GM19238 (cell line): ENCODE results near the gene JMJD7.

Source experiments
- DNase-seq: peaks from one replicate; pipeline ENCODE4 v3.0.0; 2011; ENCODE audit warnings: low spot score; ENCODE audit not compliant: insufficient read length

The JMJD7 gene

DNA sequence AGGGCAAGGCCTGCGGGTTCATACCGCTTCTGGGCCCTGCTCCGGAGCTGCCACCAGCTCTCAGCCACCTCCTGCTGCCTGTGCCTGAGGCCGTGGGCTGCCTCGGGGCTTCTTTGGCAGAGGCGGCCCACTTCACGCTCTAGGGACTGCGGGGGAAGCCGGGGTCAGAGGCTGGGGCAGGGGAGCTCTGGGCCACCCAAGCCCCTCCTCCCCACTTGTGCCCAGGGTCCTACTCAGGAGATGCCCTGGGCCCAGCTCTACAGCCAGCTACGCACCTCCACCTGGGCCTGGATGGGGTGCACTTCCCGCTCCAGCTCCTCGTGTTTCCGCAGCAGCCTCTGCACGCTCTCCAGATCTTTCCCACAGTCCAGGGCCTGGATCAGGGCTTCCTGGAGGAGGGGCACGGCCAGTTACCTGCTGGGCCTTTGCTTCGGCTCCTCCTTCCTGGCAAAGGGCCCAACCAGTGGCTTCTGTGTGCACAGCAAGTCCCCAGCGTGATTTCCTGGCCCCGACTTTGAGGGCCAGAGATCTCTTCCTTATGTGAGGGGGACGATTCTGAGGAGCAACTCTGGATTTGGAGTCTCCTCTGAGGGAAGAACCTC, 34.7 kb downstream of the JMJD7 start:
- DNase-seq, result no peak

DNA sequence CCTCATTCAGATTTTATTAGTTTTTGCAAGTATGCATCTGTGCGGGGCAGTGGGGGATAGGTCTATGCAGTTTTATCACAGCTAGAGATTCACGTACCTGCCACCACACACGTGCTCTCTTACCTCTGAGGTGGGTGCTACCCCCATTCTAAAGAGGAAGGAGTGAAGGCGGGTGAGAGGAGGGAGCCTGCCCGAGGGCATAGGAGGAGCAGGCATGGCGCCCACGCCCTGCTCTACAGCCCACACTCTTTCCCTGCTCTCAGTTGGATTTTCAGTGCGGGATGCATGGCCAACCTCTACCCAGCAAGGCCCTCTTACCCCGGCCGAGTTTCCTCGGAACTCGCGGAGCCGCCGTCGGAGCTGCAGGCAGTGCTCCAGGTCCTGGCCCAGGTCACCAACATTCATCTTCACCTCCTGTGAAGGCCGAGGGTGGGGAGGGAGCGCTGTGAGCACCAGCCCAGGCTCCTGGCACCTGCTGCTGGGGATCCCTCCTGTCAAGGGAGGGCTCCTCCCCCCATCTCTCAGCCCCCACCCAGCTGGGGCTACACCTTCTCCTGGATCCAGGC, 37.7 kb downstream of the JMJD7 start:
- no peak for DNase-seq

DNA sequence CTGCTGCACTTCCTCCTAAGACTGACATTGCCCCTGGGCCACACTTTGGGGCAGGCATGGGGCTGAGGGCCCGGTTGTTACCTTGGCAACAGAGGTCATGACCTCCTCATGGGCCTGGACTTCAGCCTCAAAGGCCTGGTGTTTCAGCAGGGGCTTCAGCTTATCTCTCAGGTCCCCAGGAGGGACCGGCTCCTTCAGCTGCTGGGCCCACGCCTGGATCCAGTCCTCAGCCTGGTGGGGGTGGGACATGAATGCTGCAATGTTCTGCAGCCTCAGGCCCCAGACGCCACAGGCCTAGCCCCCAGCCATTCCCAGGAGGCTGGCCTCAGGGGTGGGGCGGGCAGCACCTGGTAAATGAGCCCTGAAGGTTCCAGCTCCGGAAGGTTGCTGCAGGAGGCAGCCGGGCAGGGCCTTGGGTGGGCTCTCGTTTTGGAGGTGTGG, 38.4 kb downstream of the JMJD7 start:
- no peak for DNase-seq

DNA sequence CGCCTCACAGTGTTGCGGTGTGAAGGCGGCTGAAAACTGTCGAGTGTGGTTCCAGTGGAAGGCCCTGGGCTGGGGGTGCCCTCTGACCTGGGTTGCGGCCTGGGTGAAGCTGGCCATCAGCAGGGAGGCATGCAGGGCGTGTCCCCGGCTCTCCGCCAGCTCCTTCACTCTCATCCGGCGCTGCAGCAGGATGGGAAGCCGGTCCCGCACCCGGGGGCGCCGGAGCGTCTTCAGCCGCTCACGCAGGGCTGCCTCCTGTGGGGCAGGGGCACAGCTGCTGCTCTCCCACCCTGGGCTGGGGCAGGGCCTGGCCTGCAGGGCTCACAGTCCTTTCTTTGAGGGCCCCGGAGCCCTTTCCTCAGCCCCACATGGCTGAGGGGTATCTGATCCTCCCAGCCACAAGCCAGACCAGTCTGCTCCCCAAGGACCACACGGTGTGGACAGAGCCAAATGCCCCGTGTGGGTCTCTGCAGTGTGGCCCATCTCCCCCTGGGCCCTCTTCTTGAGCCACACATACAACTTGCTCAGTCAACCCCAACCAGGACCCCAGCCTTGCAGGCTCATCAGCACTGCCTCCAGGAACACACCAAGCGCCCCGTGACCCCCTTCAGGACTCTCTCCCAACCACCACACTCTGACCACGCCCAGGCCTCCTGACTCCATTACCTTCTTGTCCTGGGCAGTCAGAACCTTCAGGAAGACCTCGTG, 39.1 kb downstream of the JMJD7 start:
- DNase-seq, result no peak

DNA sequence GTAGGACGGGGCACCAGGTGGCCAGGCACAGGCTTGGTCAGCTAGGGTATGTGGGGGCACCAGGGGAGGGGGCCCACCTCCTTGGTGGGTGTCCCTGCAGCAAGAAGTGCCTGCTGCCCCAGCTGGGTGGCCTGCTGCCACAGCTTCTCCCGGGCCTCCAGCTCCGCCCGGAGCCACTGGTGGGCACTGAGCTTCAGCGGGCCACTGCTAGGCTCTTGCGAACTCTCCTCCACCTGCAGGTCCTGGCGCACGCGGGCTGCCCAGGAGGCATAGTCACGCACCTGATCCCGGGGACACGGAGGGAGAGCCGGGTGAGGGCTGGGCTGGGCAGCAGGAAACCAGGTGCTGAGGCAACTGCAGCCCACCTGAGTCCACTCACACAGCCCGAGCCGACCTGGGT, 40.4 kb downstream of the JMJD7 start:
- no peak for DNase-seq

DNA sequence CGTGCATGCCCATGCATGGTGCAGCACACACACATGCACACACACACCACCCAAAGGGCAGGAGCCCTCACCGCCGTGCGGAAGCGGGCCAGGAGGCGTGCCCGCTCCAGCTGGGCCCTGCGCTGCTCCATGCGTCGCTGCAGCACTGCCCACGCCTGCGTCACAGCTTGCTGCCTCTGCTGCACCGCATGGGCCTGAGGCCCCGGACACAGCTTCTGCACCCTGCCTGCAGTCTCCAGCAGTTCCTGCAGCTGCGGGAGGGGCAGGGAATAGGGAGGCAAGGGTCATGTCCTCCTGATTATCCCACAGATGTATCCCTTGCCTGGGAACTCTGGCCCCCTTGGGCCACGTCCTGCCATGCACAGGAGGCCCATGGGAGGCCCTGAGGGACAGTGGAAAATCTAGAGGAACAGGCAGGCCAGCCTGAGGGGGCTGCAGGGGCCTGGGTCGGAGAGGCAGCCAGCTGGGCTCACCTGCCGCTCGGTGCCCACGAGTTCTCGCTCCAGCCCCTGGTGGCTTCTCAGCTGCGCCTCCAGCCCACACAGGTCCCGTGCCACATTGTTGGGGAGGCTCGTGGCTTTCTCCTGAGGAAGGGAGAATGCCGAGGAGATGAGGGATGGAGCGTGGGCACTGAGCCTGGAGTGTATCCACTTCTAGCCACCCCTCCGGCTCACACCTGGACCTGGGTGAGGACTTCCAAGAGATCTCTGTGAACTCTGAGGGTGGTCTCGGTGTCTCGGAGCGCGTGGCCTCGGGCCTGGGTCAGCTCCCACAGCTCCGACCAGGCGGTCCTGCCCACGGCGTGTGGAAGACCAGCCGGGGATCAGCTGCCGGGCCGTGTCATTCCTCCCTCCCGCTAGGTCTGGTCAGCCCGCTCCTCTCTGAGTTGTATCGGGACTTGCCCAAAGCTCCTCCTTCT, 42.1 kb downstream of the JMJD7 start:
- DNase-seq, result no peak

DNA sequence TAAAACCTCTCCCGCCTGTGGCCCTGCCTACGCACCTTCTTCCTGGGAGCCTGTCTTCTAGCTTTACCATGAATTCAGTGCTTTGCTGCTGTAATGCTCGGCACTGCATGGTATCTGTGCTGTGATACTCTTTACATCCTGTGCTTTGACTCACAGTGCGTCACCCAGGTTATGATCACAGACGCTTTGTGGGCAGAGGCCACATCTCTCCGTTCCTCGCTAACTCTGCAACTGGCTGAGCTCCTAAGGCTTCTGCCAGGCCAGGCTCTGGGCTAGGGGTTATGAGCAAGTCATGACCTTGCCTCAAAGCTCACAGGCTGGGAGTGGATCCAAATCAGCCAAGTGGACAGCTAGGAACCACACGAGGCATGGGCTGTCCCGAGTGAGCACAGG, 42.8 kb downstream of the JMJD7 start:
- DNase-seq, result no peak

DNA sequence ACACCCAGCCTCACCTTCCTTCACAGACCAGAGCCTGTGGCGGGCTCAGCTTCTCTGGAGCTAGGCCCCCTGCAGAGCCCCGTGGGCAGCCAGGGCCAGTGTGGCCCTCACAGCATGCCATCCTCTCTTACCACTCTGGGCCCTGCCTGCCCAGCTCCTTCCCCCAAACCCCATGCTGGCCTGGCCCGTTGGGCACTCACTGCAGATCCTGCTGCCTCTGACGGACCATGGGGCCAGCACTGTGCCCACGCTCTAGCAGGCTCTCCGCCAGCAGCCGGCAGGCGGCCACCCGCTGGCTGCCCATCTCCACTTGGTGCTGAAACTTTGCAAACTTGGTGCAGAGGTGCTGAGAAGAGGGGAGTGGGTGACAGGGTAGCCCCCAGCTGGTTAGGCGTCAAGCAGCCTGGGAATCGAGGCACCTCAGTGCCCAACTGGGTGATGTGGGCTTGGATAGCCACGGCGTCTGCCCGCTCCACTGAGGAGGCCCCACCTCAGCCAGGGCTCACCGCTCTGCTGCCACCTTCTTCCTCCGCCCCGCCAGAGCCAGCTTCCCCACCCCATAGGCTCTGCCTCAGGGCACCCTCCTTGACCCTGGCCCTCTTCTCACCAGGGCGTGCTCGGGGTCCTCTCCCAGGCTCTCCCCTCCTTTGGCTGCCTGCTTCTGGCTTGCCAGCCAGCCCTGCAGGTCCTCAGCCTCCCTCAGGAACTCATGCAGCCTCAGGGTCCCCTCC, 43.4 kb downstream of the JMJD7 start:
- no peak for DNase-seq

DNA sequence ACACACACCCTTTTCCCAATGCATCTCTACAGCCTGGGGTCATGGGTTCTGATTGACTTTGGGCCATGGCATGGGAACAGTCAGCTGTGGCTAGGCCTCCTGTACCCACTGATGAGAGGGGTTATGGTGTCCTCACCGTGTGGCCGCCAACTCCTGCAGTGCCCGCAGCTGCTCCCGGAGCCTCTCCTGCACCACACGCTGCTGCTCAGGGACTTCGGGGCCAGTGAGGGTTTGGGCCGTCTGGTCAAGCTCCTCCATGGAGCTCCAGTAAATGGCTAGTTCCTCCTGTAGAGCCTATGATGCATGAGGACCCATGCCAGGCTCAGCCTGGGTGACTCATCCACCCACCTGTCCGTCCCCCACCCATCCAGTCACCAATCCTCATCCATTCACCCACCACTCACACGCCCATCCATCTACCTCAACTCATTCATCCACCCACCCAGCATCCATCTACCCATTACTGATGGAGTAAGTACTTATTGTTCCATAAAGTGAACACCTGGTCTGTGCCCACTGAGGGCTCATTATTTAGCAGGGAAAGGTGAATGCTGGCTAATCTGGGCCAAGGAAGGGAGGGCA, 44.4 kb downstream of the JMJD7 start:
- DNase-seq, result no peak

DNA sequence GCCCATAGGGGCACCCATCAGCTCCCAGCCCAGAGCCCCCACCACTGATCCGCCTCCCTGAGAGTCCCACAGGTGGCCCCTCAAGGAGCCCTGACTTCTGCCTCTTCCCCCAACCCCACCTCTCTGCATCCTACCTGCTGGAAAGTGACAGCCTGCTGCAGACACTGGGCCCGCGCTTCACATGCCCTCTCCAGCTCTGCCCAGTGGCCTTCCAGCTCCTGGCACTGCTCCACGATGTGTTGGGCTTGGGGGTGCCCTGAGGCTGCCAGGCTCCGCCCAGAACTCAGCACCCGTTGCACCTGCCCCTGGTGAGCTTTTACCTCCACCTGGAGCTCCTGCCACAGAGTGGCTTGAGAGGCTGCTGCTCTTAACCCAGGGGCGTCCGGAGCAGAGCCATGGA, 45.8 kb downstream of the JMJD7 start:
- DNase-seq, result no peak

DNA sequence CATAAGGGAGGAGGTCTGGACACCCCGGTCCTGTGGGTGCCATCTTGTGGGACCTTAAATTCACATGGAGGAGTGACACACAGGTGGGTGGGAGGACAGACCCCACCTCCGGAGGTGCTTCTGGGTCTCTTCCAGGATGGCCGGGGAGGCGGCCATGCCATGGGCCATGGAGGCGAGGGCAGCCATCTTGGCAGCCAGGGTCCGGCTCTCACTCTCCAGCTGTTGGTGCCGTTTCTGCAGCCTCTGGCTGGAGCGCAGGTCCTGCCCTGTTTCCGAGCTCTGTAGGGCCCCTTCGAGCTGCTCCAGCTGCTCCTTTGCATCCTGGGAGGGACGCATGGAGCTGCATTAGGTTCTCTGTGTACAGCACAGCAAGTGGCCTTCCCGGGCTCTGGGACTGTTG, 46.8 kb downstream of the JMJD7 start:
- DNase-seq, result no peak

DNA sequence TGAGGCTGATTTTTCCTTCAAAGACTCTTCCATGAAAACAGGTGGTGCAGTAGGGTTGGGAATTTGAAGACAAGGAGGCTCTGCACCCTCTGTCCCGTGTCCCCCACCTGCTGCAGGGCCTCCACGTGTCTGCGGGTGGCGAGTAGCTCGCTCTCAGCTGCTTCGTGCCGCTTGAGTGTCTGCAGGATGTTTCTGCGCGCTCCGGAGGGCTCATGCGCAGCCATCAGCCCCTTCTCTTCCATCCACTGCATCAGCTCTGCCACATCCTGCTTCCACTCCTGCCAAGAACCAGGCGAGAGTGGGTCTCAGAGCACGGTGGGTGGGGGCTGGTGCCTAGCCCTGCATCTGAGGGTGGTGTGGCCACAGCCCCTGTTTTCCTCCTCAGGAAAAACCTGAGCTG, 48.1 kb downstream of the JMJD7 start:
- no peak for DNase-seq

DNA sequence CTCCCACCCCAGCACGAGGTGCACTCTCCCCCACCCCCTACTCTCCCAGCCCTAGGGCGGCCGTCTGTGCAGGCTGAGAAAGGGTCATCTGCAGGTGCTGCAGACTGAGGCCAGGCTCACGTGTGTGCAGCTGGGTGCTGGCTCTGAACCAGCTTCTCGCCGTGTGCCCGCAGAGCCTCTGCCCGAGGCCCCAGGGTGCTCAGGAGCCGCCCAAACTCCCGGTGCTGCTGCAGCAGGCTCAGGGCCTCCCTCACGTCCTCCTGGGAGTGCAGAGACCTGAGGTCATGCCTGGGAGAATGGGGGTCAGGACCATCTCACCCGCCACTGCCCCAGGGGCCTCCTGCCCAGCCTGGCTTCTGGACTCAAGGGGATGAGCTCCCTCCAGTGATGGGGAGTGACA, 48.8 kb downstream of the JMJD7 start:
- DNase-seq, result no peak

DNA sequence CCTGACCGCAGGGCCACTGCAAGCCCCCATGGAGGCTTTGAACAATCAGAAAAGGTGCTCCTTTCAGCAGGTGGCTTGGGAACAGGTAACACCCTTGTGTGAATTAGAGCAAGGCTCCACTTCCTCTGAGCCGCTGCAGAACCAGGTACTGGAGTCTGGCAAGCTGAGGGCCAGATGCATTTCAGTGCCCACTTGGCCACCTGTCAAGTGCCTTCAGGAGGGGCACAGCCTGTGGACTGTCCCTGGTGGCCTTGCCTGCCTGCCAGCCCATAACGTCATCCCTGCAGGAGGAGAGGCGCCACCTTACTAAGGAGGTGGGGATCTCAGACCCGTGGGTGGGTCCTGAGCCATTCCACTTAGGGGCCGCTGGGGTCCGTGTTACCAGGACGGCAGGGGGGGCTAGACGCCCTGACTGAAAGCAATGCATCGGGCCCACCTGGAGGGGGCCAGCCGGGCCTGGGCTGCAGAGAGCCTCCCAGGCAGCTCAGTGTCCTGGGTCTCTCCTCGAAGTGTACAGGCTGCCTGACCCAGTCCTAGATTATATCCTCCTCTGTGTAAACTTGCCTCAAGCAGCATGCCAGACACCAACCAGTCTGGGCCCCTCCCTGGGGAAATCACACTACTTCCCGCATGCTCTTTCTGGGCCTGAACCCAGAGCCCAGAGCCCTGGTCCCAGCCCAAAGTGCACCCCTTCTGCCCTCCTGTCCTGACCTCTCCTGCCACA, 49.9 kb downstream of the JMJD7 start:
- DNase-seq, result no peak

DNA sequence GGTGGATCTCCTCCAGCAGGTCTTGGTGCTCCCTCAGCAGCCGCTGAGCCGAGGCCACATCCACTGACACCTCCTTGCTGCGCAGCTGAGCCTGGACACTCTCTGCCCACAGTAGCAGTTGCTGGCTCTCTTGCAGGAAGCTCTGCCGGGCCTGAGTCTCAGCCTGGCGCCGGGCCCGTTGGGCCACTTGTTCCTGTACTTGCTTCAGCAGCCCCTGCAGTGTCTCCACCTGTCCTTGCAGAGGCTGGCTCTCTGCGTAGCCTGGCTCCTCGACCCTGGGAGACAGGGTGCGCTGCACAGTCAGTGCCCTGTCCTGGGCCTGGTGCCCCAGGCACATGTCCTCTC, 50.4 kb downstream of the JMJD7 start:
- no peak for DNase-seq

DNA sequence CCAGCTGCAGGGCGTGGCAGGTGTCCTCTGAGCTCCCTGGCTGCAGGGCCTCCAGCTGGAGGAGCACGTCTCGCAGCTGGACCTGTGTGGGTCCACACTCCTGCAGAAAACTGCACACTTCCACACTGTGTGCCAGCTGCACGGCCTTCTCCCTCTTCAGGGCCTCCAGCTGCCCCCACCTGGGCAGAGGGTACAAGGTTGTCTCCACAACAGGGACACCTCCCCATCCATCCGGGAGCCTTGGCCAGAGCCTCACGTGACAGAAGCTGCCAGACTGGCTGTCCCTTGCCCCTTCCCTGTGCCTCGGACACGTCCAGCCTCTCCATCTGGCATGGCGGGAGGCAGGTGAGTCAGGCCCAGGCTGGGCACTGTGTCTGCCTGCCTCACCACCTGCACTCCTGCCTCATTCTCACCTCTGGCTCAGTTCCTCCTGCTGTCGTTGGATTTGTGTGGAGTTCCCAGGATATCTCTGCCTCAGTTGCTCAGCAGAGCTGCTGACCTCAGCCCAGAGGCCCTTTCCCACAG, 51.5 kb downstream of the JMJD7 start:
- no peak for DNase-seq

DNA sequence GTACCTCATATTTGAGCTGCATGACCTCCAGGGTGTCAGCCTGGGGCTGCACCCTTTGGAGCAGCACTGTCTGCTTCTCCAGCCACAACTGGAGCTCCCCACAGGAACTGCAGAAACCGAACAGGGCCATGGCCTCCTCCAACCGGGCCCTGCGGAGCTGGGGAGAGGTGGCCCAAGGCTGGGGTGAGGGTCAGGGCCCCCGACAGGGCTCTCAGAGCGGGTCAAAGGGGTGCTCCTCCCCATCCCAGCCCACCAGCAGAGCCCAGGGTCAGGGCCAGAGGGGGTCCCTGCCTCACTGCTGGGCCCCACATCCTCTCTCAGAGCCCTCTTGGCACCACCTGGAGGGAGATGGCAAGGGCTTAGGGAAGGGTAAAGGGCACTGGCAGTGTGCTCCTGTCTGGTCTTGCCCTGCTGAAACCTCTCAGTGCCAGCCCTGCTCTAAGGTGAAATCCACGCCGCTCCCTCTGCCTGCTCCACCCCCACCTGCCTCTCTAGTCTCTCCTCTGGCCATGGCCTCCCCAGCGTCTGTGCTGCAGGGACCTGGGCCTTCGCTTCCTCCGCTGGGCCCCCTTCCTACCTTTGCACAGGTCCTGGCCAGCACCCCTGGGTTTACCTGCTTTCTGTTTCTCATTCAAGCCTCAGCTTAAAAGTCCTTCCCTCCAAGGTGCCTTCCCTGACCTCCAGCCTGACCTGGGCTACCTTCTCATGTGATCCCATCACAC, 52.4 kb downstream of the JMJD7 start:
- DNase-seq, result no peak

DNA sequence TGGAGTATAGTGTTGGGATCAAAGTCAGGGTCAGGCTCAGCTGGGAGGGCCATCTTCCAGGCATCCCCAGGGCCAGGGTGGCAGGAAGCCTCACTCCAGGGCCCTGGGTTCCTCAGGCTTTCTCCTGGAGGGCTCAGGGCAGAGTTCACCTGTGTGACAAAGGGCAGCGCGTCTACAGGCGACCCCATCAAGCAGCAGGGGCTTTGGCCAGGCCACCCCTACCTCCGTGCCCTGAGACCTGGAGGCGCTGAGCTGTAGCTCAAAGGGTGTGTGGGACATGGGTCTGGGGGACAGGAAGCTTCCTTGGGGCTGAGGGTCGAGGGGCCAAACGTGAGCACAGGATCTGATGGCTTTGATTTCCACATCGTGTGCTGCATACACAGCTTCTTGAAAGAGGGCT, 53.2 kb downstream of the JMJD7 start:
- no peak for DNase-seq

DNA sequence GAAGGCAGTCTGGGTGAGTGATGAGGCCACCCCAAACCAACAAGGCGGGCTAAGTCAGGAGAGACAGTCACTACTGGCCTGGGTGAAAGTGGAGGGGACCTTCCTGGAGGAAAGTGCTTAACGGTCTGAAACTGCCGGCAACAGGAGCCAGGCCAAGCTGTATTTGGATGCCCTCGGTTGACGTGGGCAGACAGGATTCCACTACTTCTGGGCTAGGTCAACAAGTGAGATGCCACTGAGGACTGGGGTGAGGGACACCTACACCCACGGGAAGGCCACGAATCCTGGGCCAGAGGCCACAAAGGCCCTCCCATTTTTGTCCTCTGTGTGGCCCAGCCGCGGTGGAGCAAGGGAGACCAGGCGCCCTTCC, 53.6 kb downstream of the JMJD7 start:
- DNase-seq, result no peak
